ENCODE data around the gene C10orf120.
A peak's percentile ranks its signal among the peaks of the same experiment; 100 is the strongest.

Gene C10orf120

GRCh38 chr10:122659651-122660050 lies 40.0 kb downstream of the C10orf120 start:
- no peak for DNase-seq

- DNase-seq: no peak
Measured at GRCh38 chr10:122659126-122659525, 40.5 kb downstream of the C10orf120 start.

GRCh38 chr10:122658356-122659049 lies 41.1 kb downstream of the C10orf120 start:
- no peak for DNase-seq

GRCh38 chr10:122657729-122658128 lies 41.9 kb downstream of the C10orf120 start:
- DNase-seq: no peak

- no peak for DNase-seq
Measured at GRCh38 chr10:122657255-122657654, 42.4 kb downstream of the C10orf120 start.

- no peak for DNase-seq
Measured at GRCh38 chr10:122656741-122657140, 42.9 kb downstream of the C10orf120 start.

- DNase-seq: no peak
Measured at GRCh38 chr10:122656308-122656705, 43.3 kb downstream of the C10orf120 start.

- no peak for DNase-seq
Measured at GRCh38 chr10:122655524-122656307, 43.9 kb downstream of the C10orf120 start.

- DNase-seq: no peak
Measured at GRCh38 chr10:122650331-122650730, 49.3 kb downstream of the C10orf120 start.

GRCh38 chr10:122649903-122650302 lies 49.7 kb downstream of the C10orf120 start:
- no peak for DNase-seq

- peak in 1 of 2 donors; percentile 3 for DNase-seq
Measured at GRCh38 chr10:122648599-122649428, 50.8 kb downstream of the C10orf120 start.
